CD4-positive, alpha-beta T cell treated with Interleukin-15 for 4 hours (primary cell): ENCODE measurements around the gene ZFYVE26.
"Not testable (repeated sequence)": the region's sequence is repeated elsewhere in the genome, so short reads cannot be mapped to it uniquely, and the experiment has no call there.

Experiments used
- DNase-seq: peaks from one replicate; pipeline ENCODE4 v3.0.0-alpha.2; 2020; ENCODE audit warnings: low spot score

The ZFYVE26 gene

DNA sequence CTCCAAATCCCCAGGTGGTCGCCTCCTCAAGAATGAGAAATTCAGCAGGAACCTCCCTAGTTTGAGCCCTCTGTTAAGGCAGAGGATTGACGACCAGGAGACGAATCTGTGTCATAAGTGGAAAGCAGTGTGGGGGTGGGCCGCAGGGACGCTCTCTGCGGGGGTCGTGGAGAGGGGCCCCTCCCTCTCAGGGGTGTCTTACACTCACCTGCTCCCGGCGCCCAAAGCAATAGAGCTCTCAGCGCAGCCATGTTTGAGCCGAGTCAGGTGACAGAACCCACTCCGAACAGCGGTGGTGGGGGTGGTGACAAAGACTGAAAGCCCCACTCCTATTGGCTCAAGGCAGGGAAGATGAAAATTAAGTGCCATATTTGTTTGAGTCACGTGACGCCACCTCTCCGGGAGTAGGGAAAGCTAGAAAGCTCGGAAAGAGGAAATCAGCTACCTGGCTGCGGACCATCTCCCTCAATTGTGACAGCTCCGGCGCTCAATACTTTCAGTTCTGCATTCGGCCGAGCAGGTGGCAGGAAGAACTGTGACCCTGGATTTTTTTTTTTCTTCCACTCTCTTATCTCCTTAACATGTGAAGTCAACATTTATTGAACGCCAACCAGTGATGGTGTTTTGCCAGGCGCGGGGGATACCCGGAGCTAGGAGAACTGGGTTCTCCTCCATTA is at the start of gene ZFYVE26:
TSS of gene ZFYVE26 (minus strand) at position 265 of the 677 bp plus-strand sequence. CDS start 627 bp downstream, outside the sequence.
- peak; percentile 90 for DNase-seq

- DNase-seq = no peak
These were observed 46.8 kb upstream of the ZFYVE26 start for GRCh38 chr14:67863223-67863622.

- DNase-seq = no peak
These were observed 42.9 kb upstream of the ZFYVE26 start for GRCh38 chr14:67859169-67859749.

DNA sequence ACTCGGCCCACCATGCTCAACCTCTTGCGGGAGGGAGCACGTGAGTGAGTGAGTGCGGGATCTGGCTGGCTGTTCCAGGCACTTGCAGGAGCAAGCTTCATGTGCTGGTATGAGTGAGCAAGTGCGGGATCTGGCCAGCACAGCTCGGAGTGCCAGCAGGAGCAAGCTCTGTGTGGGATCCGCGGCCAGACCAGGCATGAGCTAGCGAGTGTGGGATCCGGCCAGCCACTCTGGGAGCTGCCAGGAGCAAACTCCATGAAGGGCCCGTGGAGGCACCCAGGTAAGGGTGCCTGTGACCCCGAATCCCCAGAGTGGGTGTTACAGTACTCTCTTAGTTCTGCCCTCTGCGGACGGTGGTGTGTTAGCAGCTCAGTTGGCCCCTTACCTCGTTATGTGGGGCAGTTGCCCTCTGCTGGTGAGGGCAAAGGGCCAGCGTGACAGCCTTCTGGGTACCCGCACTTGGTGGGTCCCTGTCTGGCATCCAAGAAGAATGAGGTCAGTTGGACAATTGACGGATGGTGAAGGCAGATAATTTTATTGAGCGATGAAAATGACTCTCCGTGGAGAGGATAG is 41.5 kb upstream of the ZFYVE26 start:
- DNase-seq = no peak

GRCh38 chr14:67856827-67857226 is 40.4 kb upstream of the ZFYVE26 start:
- no peak for DNase-seq

GRCh38 chr14:67853715-67854114 is 37.3 kb upstream of the ZFYVE26 start:
- no peak for DNase-seq

GRCh38 chr14:67852926-67853604 is 36.7 kb upstream of the ZFYVE26 start:
- DNase-seq = no peak

- no peak for DNase-seq
These were observed 35.5 kb upstream of the ZFYVE26 start for GRCh38 chr14:67851785-67852410.

DNA sequence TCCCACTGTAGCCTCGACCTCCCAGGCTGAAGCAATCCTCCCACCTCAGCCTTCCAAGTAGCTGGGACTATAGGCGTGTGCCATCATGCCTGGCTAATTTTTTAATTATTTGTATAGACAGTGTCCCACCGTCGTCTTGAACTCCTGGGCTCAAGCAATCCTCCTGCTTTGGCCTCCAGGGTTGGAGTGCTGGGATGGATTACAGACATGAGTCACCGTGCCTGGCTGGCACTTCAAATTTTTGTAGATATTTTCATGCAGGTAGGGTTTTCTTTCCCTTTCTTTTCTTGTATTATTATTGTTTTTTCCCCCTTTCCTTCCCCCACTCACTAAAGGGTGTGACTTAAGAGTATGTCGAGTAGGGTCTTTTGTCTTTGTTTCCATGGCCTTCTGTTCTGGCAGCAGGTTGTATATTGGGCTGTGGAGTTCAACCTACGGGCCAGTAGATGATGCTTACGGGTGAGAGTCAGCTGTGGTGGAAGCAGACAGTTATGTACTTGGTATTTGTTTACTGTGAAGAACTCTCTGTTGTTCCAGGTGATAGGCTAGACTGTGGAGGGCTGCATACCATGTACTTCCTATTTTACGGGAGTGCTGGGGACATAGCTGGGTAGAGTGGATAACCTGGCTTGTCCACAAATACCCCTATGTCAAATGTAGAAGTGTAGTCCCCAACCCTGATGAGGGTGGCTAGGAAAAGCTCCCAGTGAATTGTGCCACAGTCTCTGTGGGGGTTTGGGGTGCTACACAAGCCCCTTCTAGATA is 33.9 kb upstream of the ZFYVE26 start:
- no peak for DNase-seq

DNA sequence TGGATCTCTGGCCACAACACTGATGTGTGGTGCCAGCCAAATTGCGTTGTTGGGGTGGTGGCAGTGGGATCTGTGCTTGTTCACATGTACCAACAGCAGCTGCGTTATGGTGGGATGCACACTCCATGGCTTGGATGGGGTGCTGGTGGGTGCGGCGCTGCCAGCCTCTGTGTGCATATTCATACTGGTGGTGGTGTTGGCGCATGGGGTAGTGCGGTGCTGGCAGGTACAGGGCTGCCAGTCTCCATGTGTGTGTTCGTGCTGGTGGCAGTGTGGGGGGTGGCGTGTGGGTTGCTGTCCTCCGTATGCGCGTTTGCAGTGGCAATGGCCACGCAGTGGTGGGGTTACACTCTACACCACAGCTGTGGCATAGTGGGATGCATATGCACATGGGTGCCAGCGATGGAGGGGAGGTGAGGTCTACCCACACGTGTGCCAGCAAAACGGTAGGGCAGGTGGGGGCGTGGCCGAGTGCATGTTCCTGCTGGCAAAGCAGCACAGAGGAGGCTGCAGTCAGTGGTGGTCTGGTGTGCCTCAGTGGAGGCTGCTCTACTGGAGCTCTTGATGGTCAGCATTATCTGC is 29.7 kb upstream of the ZFYVE26 start:
- DNase-seq = no peak

DNA sequence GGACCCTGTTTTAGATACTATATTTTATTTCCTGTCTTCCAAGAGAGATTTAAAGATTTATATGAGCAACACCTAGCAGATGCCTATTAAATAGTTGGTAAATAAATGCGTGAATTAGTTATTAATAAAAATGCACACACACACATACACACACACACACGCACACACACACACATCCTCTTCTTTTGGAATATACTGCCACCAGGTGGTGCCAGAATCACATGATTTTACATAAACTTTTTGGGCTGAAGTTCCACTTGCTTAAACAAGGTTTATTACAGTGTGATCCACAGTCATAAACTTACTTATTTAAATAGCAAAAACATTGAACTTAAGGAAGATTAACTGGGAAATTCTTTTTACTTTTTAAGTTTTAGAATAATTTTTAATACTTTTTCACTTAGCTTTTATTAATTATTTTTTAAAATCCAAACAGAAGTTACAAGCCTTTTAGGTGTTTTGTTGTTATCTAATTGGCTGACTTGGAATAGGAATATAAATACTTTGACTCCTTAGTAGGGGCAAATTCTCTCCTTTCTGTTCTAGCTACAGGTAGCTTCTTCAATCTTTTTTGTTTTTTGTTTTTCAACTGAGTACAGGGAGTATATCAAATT is 20.7 kb upstream of the ZFYVE26 start:
- peak; percentile 68 for DNase-seq

GRCh38 chr14:67835596-67835995 is 19.2 kb upstream of the ZFYVE26 start:
- DNase-seq = no peak

DNA sequence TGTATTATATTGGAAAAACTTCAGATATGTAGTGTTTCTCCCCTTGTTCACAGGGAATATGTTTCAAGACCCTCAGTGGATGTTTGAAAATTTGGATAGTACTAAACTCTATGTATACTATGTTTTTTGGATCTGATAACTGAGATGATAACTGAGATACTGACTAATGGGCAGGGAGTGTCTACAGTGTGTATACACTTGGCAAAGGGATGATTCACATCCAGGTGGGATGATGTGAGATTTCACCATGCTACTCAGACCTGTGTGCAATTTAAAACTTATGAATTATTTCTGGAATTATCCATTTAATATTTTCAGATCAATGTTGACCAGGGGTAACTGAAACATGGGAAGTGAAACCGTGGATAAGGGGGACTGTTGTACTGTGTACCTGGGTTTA is 17.0 kb upstream of the ZFYVE26 start:
- no peak for DNase-seq

GRCh38 chr14:67831113-67831512 is 14.7 kb upstream of the ZFYVE26 start:
- no peak for DNase-seq

- DNase-seq = no peak
These were observed 4.7 kb upstream of the ZFYVE26 start for GRCh38 chr14:67821121-67821520.

DNA sequence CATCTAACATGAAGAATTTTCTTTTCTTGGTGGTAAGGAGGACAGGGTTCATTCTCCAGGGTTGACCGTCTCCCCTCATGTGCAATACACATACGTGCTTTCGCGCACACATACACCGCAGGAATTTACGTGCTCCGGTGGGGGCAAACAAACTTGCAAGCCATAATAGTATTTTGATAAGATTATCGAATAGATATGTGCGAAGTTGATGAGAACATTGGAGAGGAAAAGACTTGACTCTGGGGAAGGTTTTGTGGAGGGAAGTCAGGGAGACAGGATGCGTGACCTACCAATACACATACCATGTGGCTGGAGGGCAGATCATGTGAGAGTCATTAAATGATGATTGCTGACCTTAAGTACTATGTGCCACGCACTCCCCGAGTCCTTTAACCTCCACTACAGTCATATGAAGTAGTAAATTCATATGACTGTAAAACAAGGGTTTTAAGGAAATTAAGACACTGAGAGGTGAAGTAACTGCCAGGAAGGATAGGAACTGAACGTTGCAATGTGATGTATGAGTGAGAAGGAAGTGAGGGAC is 4.1 kb upstream of the ZFYVE26 start:
- no peak for DNase-seq

DNA sequence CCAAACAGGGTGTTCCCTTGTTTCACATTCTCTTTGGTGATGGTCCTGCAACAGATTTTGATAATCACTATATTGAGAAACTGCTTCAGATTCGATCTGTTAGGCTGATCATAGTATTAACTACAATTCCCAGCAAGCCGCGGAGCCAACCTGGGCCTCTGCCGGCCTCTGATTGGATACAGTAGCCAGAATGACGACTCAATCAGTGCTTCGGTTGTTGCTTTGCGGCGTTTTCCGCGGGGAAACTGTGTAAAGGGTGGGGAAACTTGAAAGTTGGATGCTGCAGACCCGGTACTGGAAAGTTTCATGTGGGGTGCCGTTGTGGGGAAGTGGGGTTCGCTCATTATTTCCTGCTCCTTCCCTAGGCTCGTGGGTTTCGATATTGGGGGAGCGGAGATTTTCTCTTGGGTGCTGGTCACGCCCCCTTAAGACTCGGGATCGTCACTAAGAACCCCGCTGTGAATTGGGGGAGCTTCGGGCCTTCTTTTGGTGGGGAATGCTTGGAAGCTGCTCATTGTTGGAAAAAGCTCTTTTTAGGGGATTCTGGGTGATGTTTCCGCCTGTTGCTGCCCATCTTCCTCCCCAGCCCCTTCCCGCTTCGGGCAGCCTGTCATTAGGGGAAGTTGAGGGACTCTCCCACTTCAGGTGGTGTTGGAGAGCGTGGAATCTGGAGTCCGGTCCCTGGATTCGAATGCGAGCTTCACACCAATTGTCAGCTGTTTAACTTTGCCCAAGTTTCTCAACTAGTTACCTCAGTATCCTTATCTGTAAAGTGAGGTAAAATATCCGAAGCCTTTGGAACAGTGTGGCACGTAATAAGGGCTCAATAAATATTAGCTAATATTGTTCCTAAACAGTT is 3.4 kb upstream of the ZFYVE26 start, which contains the start of gene RAD51B:
TSS of gene RAD51B (plus strand) at position 217 of the 859 bp plus-strand sequence.
- DNase-seq = peak; percentile 90

DNA sequence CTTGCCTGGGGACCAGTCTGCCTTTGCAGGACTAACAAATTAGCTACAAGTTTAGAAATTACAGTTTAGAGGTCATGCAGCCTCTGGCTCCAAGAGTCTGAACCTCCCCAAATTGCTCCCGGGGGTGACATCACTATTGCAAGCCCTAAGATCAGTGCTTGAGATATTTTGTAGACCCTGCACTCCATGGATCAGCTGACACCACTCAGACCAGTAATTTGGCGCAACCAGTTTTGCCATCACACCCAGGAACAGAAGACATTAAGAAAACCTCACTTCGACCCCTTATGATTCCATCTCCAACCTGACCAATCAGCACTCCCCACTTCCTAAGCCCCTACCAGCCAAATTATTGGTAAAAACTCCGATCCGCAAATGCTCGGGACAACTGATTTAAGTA is 2.1 kb upstream of the ZFYVE26 start:
- not testable (repeated sequence) for DNase-seq

DNA sequence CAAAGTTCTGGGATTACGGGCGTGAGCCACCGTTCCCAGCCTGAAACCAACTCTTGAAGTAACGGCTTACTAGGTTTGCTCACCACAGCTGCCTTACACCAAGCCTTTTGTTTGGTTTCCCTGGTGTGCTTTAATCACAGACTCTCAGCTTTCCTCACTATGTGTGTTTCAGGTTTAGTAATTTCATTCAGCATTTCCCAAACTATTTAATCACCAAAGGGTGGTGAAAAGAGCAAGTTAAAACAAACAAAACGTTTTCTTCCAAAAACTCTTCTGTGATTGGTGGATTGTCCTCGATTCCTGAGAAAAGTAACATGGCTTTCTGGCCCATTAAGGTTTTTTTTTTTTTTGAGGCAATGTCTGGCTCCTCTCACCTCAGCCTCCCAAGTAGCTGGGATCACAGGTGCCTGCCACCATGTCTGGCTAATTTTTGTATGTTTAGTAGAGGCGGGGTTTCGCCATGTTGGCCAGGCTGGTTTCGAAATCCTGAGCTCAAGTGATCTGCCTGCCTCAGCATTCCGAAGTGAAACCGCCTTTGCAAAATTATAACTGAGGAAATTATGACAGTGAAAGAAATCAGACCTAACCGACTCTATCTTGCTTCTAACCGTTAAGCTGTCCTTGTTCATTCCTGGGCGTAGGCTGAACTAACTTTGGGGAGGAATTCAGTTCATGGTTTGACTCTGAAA is 1.5 kb upstream of the ZFYVE26 start:
- no peak for DNase-seq
